GM18526 (cell line): ENCODE measurements around the gene FAM117A.

Experiments used
- POLR2A ChIP-seq: IDR thresholded peaks from 3 replicates; pipeline ENCODE4 v1.6.1; 2011; ENCODE audit not compliant: insufficient read length; ENCODE audit errors: extremely low read depth

Gene FAM117A

GRCh38 chr17:49687878-49688491 lies 75.9 kb downstream of the FAM117A start:
- TF ChIP-seq POLR2A, result no peak

GRCh38 chr17:49681106-49681979 lies 82.6 kb downstream of the FAM117A start:
- TF ChIP-seq POLR2A, result no peak

GRCh38 chr17:49680314-49680713 lies 83.6 kb downstream of the FAM117A start:
- no peak for TF ChIP-seq POLR2A

- peak; percentile 63 for TF ChIP-seq POLR2A
These were observed 85.7 kb downstream of the FAM117A start, which contains the start of gene SPOP for GRCh38 chr17:49677933-49678847. Gene SPOP (minus strand): TSS chr17:49678097. CDS start chr17:49622810, 55,287 bp downstream.

GRCh38 chr17:49677134-49677932 lies 86.6 kb downstream of the FAM117A start:
- peak; percentile 44 for TF ChIP-seq POLR2A

GRCh38 chr17:49676276-49676868 lies 87.6 kb downstream of the FAM117A start:
- TF ChIP-seq POLR2A, result no peak

- no peak for TF ChIP-seq POLR2A
These were observed 89.4 kb downstream of the FAM117A start for GRCh38 chr17:49674507-49674906.

GRCh38 chr17:49670641-49671040 lies 93.3 kb downstream of the FAM117A start:
- TF ChIP-seq POLR2A, result no peak

- no peak for TF ChIP-seq POLR2A
These were observed 93.9 kb downstream of the FAM117A start for GRCh38 chr17:49670002-49670401.

- TF ChIP-seq POLR2A, result no peak
These were observed 96.1 kb downstream of the FAM117A start for GRCh38 chr17:49667854-49668253.

- TF ChIP-seq POLR2A, result no peak
These were observed 99.2 kb downstream of the FAM117A start for GRCh38 chr17:49664706-49665211.
